Heart right ventricle (tissue), 16 donors: ENCODE data around the gene RFC2. TPM values are rescaled to one million over a fixed set of nuclear protein-coding genes. Genes with fewer than 3 reads are reported as not detected.
"Not testable (repeated sequence)": the region's sequence is repeated elsewhere in the genome, so short reads cannot be mapped to it uniquely, and the experiment has no call there.

Experiments
- ATAC-seq, 8 donors: fragments of 200-7000 bp; cut with Tn5 transposase; one replicate each; pipeline ENCODE4 v1.9.1; 2020; ENCODE audit warnings: mild to moderate bottlenecking in 8 of 8, moderate library complexity in 8 of 8, moderate number of reproducible peaks in 1 of 8
- DNase-seq, 2 donors: peaks; one replicate each; pipeline ENCODE4 v3.0.0-alpha.2; 2020
- H3K27ac ChIP-seq, 10 donors: fragments of 200-600 bp; sonication (generic) in 2 of 10; one replicate each; pipeline versions ENCODE4 v1.5.0 to v1.8.0; 2020 to 2022; ENCODE audit warnings: mild to moderate bottlenecking in 3 of 10
- H3K27me3 ChIP-seq, 7 donors: fragments of 200-600 bp; one replicate each; pipeline ENCODE4 v1.8.0; 2021 to 2022; ENCODE audit warnings: mild to moderate bottlenecking in 2 of 7
- H3K36me3 ChIP-seq, 9 donors: fragments of 200-600 bp; sonication (generic) in 1 of 9; one replicate each; pipeline versions ENCODE4 v1.5.0 to v1.8.0; 2020 to 2022; ENCODE audit warnings: mild to moderate bottlenecking in 2 of 9
- H3K4me1 ChIP-seq, 9 donors: fragments of 200-600 bp; sonication (generic) in 1 of 9; one replicate each; pipeline versions ENCODE4 v1.5.0 to v1.8.0; 2020 to 2022; ENCODE audit warnings: mild to moderate bottlenecking in 4 of 9
- H3K4me3 ChIP-seq, 10 donors: fragments of 200-600 bp; sonication (generic) in 2 of 10; one replicate each; pipeline versions ENCODE4 v1.5.0 to v1.8.0; 2020 to 2022; ENCODE audit warnings: mild to moderate bottlenecking in 7 of 10, moderate library complexity in 2 of 10
- H3K9me3 ChIP-seq, 11 donors: fragments of 200-600 bp in 10 of 11; sonication (generic) in 2 of 11; one replicate each; pipeline versions ENCODE4 v1.5.0 to v1.8.0; 2013 to 2022; ENCODE audit warnings: mild to moderate bottlenecking in 2 of 11, control low read depth in 1 of 11, moderate library complexity in 1 of 11
- CTCF ChIP-seq, 9 donors: fragments of 200-600 bp; sonication (generic) in 2 of 9; IDR thresholded peaks; one replicate each; pipeline versions ENCODE4 v1.5.0 to v1.8.0; 2021 to 2022; ENCODE audit warnings: antibody characterized with exemption in 9 of 9, mild to moderate bottlenecking in 5 of 9, moderate library complexity in 1 of 9
- WGBS, 2 donors: extraction: QIAGEN DNeasy Blood & Tissue Kit; methylation state at CpG; one replicate each; pipeline ENCODE4 v1.1.7; 2013; ENCODE audit warnings: inconsistent platforms in 1 of 2; 5-methylcytosine and 5-hydroxymethylcytosine counted together
- intact Hi-C, 10 donors: fragments of 100-400 bp; cut with DNase I; formaldehyde crosslinking; loops; one replicate each; pipeline versions ENCODE4 v1.11.1 to v1.14.2; 2022
- polyA plus RNA-seq, 2 donors: library from polyadenylated mRNA; stranded (reverse); fragments of 200-250 nt; gene quantifications; one replicate each; pipeline ENCODE4 v1.2.3, GENCODE V29; 2013
- total RNA-seq, 10 donors: library from RNA; stranded (reverse); fragmentation: NEBNext Ultra II Directional in 3 of 10; extraction: Animal tissue kit (Norgen Biotek cat#: 25700) in 3 of 10; gene quantifications; one replicate each; pipeline versions ENCODE4 v1.2.1 to v1.2.4, GENCODE V29; 2021 to 2023
- donor health status: Arrhythmogenic right ventricular cardiomyopathy.
- donor health status: ischemic (EF 13 %, LVEDD 7.1; RV severe dilation, severe dysfunction).
- donor health status: healthy with polysubstance abuse.
- donor health status: DM: no; HTN: yes; CAD: no.
- donor health status: DM: no; HTN: no; CAD: no.
- donor health status: ischemic (EF 25% LVEDD 6.9; RV normal size, moderate dysfunction).
- donor health status: ischemic (EF 25% LVEDD 5.7; RV mildly dilated, moderate dysfunction).
- donor health status: healthy.
- donor health status: DM: yes; HTN: yes; CAD: no.
- donor health status: Ischemic cardiomyopathy.
- donor health status: ischemic (EF 35%, LVEDD 5.7; RV mildly dilated, moderate dysfunction).
- donor health status: nonischemic (EF 11% LVEDD 7.7; RV severe dilation, severe dysfunction).
- donor health status: DM: yes; HTN: yes; CAD: no.
- donor health status: PGD.
- donor health status: ischemic (EF 29% LVEDD 5.4; RV normal size, mild dysfunction).
- donor health status: nonischemic (EF 23%, LVEDD 6.1; RV moderate dilation, normal function).

RFC2 gene
- total and polyA plus RNA-seq, 12 donors = 7.0 to 18.5 (median 10.7) TPM

- TF ChIP-seq CTCF (IDR thresholded peaks at IDR 0.05) = no peak
- Histone ChIP-seq H3K27ac (no peak overlapping the region), H3K4me3 (no peak overlapping the region), H3K9me3 (no peaks in the 10 kb centered on the region), H3K36me3 (no peaks in the 10 kb centered on the region), H3K27me3 (no peaks in the 10 kb centered on the region), H3K4me1 (peaks cover 0 to 41% (median 0%) of the 10 kb centered on the region in 9 donors)
- ATAC-seq (no peak), DNase-seq (no peak)
- WGBS, 2 donors = 86 to 90% methylated on average over 11 of the region's 11 CpGs
- intact Hi-C loops = loop anchor here in 9 of 10 donors (2.0 to 10.0 kb wide), 7 partner anchors 139 to 343 kb away; partner anchors contain the start of gene TMEM270 (in 3 of the 9)
Observed at GRCh38 chr7:74207586-74207985, 46.6 kb downstream of the RFC2 start.

- ATAC-seq (peak; percentile 80 to 89 (median 85)), DNase-seq (peak; percentile 87 to 91)
- Histone ChIP-seq H3K27ac (no peak overlapping the region), H3K36me3 (no peaks in the 10 kb centered on the region), H3K4me1 (peaks cover 0 to 33% (median 0%) of the 10 kb centered on the region in 9 donors), H3K27me3 (no peaks in the 10 kb centered on the region), H3K4me3 (peak overlapping the region in 6 of 10 donors; percentile 22 to 43 (median 30)), H3K9me3 (no peaks in the 10 kb centered on the region)
- intact Hi-C loops = loop anchor here (1.0 to 10.0 kb wide), 8 partner anchors 138 to 342 kb away; partner anchors contain the start of gene TMEM270 (in 3 of the 10)
- peak; percentile 87 to 99 (median 98) for TF ChIP-seq CTCF (IDR thresholded peaks at IDR 0.05)
- WGBS, 2 donors = 18 to 19% methylated on average over 23 of the region's 23 CpGs
Observed at GRCh38 chr7:74206589-74207120, 47.5 kb downstream of the RFC2 start.

GRCh38 chr7:74206052-74206451 lies 48.1 kb downstream of the RFC2 start:
- not testable (repeated sequence) for H3K27ac ChIP-seq, H3K27me3 ChIP-seq, ATAC-seq, DNase-seq, H3K9me3 ChIP-seq, H3K36me3 ChIP-seq, H3K4me3 ChIP-seq
- peaks cover 0 to 33% (median 0%) of the 10 kb centered on the region in 9 donors for H3K4me1 ChIP-seq
- intact Hi-C loops = loop anchor here (1.0 to 10.0 kb wide), 8 partner anchors 137 to 341 kb away; partner anchors contain the start of gene TMEM270 (in 3 of the 10)
- 84 to 89% methylated on average over 10 of the region's 10 CpGs for WGBS, 2 donors

GRCh38 chr7:74203956-74204618 lies 50.1 kb downstream of the RFC2 start:
- WGBS, 2 donors = 85 to 93% methylated on average over 1 of the region's 1 CpG
- ATAC-seq = no peak
- TF ChIP-seq CTCF (IDR thresholded peaks at IDR 0.05) = no peak
- peaks cover 0 to 22% (median 0%) of the 10 kb centered on the region in 9 donors for H3K4me1 ChIP-seq
- no peaks in the 10 kb centered on the region for H3K27me3 ChIP-seq
- H3K4me3 ChIP-seq = no peak overlapping the region
- no peak for DNase-seq
- no peaks in the 10 kb centered on the region for H3K9me3 ChIP-seq
- H3K27ac ChIP-seq = no peak overlapping the region
- H3K36me3 ChIP-seq = peaks cover 0 to under 1% (median 0%) of the 10 kb centered on the region in 9 donors
- intact Hi-C loops = loop anchor here in 4 of 10 donors (5.0 to 10.0 kb wide), 3 partner anchors 137 to 339 kb away; partner anchors contain the start of gene TMEM270 (in 3 of the 4)
